Measurements from ENCODE around the gene EEF1AKMT2.

The EEF1AKMT2 gene

DNA sequence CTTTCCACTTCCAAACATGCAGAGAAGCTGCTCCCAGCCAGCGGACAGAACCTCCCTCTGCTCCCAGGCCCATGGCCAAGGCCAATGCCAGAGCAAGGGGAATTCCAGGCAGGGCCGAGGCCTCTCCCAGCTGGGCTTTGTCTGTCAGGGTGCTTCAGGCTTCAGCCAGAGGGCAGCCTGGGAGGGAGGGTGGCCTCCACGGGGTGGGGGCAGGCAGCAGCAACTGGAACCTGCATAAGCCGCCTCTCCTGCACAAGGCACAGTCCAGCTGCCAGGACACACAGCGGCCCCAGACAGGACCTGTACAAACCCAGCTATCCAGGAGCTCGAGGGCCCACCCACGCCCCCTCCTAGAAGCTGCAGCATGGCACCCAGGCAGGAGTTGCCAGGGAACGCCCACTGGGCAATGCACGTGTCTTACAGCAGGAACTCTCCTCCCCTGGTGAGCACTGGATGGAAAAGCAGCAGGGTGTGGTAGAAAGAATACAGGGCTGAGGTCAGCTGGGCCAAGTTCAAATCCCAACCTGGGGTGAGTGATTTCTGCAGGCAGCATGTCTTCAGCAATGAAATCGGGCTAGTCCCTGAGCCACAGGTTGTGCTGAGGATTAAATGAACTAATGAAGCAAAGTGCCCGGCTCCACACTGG lies 55.1 kb downstream of the EEF1AKMT2 start:
- peak; percentile 15 for DNase-seq

DNA sequence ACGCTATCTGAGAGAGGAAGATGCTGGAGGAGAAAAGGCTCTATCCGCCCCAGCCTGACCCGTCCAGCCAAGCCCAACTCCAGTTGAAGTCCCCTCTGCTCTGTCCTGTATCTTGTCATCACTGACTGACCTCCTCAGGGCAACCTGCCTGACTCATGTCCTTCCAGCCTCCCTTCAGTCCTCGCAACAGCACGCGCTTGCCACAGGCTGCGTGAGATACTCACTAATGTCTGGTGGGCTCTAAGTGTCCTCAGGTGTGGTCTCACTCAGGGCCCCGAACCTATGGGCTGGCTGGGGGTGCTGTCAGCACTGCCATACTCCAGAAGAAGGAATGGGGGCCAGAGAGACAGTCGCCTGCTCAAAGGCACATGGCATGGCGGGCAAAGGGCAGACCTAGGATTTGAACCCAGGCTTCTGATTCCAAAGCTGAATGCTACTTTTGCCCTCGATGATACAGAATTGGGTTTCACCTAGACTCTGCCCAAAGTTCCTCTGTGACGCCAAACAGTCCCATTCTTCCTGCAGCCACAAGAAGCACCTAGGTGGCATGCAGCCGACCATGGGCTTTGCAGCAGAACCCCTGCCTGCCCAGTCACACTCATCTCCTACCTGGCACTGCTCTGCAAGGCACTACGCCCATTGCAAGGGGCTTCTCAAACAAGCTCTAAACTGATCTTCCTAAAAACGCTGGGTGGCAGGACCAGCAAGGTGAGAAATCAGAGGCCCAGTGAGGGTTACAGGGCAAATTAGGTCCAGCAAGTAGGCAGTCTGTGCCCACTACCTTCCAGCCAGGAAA lies 56.0 kb downstream of the EEF1AKMT2 start:
- no peak for DNase-seq

DNA sequence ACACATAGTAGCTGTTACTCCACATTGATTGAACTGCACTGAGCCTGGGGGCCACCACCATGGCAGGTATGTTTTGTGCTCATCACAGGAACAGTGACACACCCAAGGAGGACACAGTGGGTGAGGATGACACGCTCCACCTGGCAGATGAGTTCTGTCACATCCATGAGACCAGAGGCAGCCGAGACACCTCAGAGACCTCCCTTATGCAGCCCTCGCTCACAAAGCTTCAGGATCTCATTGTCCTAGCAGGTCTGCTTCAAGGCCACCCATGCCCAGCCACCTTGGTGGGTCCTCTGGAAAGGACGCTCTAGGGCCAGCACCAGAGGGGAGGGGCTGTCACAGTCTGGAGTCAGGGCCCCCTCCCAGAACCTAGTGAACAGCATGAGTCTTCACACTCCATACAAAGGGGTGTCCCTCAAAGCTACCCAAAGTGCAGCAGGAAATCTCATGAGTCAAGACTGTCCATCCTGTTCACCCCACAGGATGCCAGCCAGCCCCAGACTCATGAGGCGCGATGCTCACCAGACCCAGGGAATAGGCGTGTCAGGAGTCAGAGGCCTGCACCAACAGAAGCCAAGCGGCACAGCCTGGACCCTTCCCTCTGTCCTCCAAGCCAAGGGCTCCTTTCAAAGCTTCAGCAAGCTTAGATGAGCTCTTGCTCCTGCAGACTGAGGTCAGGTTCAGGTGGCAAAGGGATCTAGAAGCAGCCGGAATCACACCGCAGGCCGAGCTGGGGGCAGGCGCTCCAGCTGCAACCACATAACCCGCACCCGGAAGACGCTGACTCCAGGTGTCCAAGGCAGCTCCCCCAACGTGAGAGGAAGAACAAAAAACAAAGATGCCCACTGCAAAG lies 57.1 kb downstream of the EEF1AKMT2 start:
- no peak for DNase-seq

DNA sequence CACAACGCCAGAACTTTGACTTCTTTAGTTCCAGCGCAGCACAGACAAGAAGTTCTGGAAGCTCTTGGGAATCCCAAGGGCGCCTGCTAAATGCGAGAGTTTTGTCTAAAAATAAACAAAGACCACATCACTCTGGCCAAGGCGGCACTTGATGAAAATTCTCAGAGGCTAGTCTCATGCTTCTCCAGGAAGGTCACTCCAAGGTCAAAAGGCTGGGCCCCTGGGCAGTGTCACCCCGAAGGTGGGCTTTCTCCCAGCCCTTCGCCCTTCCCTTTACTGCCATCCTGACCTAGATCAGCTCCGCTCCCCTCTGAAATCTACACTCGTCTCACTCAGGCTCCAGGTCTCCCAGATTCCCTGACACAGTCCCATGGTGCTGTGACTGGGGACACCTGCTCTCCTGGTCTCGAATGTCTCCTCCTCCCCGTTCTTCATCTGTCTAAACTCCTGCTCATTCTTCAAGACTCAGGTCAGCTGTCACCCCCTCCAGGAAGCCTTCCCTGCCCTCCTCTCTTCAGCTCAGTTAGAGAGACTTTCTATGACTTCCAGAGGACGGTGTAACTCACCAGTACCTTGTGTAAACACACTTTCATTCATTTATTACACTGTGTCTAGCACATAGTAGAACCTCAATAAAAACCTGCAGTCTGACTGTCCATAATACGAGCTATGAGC lies 58.0 kb downstream of the EEF1AKMT2 start:
- no peak for DNase-seq

DNA sequence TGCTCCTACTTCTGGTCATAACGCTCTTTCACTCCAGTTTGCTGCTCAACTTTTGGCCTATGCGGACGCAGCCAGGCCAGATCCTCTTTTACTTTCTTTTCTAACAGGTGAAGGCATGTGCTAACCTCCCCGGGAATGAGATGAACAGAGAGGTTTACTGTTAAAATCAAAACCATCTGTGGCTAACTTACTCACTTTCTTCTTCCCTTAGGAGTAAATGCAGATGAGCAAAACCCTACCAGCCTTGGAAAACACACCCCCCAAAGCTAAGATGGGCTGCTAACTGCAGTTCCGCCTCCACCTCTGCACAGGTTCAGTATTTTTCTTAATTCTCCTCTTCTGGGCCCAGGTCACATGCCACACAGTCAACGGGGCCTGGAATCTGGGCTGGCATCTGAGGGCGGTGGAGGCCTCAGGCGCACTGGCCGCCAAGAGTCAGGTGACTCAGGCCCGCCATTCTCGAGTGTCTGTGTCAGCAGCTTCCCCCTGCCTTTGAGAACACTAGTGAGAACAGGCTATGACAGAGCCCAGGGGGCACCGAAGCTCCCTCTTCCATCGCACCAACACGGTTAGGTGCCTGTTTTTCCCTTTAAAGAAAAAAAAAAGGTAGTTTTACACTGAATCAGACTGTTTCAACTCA lies 58.6 kb downstream of the EEF1AKMT2 start:
- no peak for DNase-seq

DNA sequence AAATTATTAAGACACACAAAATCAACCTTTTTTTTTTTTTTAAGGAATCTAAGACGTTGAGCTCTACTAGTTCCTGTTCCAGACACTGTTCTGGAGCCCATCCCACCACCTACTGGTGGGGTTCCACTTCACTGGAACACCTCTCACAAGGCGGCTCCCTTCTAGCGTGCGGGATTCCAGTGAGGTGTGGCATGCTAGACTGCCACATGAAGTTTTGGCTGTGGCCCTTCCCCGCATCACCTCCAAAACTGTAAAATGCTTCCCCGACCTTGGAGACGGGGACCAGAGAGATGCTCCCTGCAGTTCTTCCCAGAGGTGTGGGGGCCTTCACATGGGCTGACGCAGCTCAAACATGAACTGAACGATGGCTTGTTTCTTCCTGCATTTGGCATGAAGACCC lies 60.1 kb downstream of the EEF1AKMT2 start:
- no peak for DNase-seq

DNA sequence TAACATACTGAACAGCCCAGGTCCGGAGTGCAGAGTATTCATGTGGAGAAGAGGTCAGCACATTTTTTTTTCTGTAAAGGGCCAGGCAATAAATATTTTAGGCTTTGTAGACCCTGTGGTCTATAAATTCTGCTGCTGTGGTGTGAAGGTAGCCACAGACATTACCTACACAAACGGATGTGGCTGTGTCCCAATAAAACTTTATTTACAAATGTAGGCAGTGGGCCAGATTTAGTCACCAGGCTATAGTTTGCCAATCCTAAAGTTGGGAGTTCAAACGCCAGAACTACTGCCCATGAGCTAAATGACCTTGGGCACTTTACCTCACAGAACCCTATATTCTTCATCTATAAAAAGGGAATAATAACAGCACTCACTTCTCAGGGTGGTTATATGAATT lies 60.9 kb downstream of the EEF1AKMT2 start:
- no peak for DNase-seq

DNA sequence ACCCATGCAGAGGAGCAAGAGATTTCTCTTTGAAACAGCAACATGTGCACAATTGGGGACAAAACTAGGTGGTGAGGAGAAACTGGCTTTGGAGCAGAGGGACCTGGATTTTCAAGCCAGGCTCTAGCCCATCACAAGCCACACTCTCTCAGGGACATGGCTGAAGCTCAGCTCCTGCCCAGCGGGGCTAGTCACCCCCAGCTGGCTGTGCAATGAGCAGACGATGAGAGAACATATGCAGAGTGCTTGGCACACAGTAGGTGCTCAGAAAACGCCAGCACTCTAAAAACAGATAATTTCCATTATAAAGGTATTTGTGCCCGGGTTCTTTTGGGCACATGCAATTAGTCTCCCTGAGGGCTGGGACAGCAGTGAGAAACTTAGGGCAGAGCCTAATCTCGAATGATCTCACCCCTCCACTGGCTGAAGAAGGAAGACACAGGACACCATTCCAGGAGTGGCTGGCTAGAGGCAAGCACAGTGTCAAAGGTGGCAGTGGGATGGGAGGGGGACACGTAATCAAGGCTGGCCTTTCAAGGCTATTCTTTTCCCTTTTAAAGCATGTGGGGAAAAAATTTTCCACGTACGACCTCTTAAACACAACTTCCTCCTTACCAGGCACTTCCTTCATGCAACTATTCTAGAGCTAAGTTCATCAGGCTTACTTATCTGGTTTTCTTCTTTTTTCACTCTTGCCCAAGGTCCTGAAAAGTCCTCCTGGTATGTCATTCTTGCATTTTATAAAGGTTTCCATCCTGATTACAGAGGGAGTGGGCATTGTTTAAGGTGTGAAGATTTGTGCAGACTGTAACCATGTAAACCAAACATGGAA lies 62.6 kb downstream of the EEF1AKMT2 start:
- peak; percentile 84 for DNase-seq

DNA sequence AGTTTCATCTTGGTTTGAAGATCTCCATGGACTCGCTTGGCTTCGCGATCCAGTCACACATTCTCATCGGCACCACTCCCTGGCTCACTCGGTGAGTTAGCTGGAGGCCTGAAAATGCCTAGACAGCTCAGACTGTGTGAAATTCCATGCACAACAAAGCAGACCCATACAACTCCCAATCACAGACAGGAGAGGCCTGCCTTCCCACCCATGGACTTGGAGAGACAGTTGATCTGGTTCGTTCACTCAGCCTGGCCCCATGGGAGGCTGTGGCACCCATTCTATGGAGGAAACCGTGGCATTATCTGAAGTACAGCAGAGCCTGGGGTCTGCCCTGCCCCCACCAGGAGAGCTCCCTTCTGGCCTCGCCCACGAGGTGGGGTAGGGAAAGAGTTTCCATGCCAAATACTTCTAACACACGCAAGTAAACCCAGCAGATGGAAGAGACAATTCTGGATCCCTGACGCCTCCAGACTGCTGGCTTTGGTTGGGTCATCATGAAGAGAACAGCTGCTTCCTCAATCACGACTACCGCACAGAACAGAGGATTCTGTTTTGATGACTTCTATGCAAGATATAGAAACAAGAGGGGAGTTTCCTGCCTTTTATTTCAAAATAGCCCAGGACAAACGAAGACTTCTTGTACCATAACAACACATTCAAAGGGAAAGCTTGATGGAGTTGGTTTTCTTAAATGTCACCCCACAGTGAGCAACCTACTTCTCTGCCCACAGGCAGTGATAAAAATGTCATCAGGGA lies 63.4 kb downstream of the EEF1AKMT2 start:
- peak; percentile 93 for DNase-seq

DNA sequence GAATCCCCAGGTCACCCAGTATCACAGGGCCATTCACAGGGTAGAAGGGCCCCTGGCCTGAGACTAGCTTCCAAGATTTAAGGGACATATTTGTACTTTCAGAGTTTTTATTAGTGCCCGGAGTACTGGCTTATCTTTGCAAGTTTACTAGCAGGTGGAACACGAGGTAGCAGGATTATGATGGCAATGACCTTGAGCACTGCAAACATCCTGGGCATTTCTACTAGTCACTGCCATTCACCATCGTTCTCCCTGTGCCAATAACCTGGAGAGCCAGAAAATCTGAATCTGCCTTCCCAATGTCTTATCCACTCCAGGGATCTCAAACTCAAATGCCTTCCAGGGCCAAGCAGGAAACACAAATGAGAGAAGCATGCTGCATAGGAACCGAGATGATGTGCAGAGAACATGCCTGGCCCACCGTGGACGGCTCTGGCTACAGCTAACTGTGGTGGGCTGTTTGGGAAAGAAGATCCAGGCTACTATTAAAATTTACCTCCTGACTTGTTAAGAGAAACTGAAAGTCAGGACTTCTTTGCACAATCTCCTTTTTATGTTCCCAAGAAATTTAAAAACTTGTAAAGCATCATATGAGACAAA lies 64.2 kb downstream of the EEF1AKMT2 start:
- DNase-seq: no peak

DNA sequence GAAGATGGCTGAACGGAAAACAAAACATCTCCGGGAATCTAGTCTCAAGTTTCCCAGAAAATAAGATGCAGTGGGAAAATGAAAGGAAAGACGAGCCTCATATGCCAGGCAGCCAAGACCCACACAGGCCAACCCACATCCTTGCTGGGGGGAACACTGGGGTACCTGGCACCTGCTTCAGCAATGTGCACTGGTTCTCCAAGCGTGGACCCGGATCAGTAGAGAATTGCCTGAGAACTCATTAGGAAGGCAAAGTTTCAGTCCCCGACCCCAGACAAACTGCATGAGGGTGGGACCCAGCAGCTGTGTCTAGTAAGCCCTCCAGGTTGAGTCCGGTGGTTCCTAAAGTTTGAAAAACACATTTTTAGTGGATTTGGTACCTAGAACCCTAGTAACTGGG lies 65.9 kb downstream of the EEF1AKMT2 start:
- DNase-seq: no peak

DNA sequence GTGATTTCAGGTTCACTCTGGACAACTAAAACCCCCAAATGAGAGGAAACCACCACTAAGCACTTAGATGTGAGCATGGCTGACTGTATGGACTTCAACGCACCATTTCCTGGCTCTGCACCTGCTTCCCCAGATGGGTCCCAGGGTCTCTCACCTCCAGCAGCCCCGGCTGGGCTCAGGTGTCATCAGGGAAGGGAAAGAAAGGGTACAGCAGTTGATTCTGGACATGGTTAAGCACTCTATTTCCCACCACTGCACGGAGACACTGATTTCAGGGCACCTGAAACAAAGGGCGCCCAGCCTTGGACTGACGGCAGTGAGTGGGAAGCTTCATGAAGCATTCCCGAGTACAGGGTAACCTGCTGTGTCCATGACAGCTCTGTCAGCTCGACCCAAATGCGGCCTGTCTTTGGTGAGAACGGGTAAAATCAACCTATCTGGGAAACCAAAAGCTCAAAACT lies 66.5 kb downstream of the EEF1AKMT2 start:
- no peak for DNase-seq

DNA sequence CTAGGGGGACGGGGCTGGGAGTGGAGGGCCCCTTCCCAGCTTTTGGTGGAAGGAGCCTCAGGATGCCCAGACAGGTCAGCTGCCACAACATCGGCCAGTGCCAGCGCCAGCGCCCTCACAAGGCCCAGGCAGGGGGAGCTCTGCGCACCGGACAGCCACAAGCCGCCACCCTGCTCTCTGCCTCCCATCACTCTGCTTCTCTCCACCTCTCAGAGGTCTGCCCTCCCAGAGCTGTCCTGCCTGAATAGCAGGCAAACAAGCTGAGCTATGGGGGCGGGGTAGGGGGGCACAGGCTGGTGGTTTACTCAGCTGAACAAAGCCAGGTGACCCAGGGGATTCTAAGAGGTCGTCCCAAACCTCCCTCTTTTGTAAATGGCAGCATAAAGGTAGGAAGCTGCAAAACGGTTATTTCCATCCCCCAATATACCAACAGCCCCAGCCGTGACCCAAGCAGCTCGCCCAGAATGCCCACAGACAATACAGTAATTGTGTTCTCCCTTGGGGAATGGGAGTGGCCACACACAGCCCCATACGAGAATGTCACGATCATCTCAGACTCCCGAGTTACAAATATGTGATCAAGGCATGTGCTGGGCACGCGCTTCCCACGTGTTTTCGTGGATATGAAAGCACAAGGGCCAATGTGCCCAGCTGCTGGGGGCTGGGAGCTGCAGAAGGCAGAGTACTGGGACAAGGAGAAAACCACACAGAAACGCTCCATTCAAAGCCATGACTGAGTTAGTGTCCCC lies 67.2 kb downstream of the EEF1AKMT2 start:
- no peak for DNase-seq

DNA sequence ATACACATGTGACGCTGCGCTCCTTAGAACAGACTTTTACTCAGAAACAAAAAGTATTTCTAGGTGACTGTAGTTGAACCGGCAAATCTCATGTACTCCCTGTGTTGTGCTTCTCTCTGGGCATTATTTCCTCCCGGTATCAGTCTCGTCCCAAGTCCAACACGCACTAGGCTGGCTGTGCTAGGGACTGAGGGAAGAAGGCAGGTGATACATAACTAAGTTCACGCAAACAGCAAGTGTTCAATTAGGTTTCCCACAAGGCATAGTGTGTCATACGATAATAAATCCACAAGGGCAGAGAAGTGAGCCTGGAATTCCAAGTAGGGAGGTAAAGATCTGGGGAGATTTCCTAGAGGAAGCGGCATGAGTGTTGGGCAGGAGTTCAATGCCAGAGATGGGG lies 67.9 kb downstream of the EEF1AKMT2 start:
- no peak for DNase-seq

DNA sequence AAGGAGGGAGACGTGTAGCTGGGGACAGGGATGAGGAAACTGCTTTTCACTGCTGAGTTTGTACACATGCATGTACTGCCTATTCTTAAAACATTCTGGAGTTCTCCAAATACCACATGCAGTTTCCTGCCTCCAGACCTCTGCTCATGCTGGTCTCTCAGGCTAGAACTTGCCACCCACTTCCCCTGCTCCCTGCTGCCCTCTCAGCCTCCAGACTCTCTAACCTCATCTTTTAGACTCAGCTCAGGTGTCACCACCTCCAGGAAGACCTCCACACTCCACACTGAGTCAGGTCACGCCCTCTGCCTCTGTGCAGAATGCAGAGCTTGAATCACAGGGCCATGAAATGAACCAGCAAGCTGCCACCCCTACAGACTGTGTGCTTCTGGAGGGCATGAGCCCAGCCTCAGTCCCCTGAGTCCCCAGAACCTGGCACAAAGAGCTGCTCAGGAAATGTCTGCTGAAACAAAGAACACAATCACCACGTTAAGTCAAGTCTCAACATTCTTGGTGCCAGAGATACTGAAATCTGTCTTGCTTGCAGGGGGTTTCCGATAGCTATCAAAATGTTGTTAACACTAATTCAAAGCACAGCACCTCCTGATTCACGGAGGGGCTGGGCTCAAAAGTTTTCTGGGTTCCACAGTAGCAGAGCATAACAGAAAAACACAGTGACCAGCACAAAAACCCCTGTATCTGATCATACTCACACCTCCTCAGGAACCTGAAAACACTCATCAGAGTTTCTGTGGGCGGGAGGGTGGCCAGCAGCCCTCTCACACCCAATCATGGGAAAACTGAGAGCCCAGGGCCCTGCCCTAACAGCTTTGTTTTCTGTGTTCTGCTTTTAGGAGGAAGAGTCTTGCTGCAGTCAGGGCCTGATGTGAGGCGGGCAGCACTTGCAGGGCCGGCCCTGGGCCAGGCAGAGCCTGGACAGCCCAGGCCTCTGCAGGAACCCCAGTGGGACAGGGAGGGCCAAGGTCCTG lies 68.6 kb downstream of the EEF1AKMT2 start:
- peak; percentile 79 for DNase-seq

DNA sequence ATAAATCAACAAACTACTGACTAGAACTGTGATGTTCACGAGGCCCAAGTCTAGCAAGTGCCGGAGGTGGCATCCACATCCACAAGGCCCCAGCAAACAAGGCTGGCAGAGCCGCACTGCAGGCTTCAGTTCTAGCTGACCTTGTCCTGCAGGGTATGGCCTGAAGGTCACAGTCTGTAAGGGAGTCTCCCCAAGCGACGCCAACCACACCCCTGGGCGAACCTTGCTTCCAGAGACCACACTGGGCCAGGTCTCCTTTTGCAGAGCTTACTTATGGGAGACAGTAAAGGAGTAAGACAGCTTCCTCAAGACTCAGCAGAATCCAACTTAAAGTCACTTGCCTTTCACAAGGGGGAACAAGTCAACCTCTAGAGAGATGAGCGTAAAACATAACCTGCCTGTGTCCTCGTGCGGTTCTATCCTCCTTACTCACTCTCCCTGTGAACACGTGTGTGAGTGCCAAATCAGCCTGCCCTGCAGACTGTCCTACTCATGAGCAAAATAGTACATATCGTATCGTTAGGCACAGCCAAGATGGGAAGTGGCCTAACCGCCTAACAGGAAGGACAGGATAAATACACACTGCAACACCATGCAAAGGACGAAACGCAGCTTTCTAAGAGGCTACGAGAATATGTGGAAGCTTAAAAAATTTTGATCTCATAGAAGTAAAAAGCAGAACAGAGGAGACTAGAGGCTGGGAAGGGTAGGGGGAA lies 70.2 kb downstream of the EEF1AKMT2 start:
- DNase-seq: peak; percentile 82

DNA sequence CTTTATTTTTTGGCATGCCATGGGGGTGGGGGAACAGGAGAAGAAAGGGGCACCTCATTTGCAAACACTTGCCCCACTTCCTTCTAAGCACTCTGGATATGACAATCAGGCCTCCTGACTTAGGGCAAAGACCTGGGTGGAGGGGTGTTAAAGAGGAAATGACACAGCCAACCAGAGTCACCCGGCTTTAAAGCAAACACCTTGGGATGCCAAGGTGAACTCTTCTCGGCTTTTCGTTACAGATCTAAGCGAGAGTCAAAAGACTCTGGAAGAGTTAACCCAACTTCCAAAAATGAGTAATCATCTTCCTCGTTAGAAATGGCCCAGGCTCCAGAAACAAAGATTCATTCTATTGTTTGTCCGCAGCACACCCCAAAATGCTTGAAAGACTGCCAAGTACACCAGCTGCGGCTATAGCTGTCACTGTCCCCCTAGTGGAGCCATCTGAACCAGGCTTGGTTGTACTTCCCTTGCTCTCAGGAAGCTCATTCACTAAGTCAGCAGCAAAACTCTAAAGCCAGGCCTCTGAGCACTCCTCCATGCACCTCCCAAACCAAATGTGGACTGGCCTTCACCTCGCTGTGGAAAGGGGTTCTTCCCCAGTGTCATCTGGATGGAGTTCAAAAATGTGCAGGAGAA lies 72.4 kb downstream of the EEF1AKMT2 start:
- DNase-seq: peak; percentile 67
